DMS79 treated with DMSO at 0.1 percent for 48 hours (cell line): ENCODE measurements around the gene PDZD8.
"Not testable (repeated sequence)": the region's sequence is repeated elsewhere in the genome, so short reads cannot be mapped to it uniquely, and the experiment has no call there.

Source experiments
- DNase-seq: peaks from one replicate; lab custom pipeline; 2025; lab: John Stamatoyannopoulos, UW

PDZD8 gene

GRCh38 chr10:117294039-117294645, 81.1 kb downstream of the PDZD8 start:
- DNase-seq: no peak

- not testable (repeated sequence) for DNase-seq
These were observed 84.4 kb downstream of the PDZD8 start for GRCh38 chr10:117290872-117291271.

GRCh38 chr10:117284716-117285494, 90.3 kb downstream of the PDZD8 start:
- no peak for DNase-seq

GRCh38 chr10:117277675-117278074, 97.6 kb downstream of the PDZD8 start:
- DNase-seq: no peak

GRCh38 chr10:117275121-117275520, 100.1 kb downstream of the PDZD8 start:
- no peak for DNase-seq

GRCh38 chr10:117274509-117274908, 100.7 kb downstream of the PDZD8 start:
- DNase-seq: no peak

- DNase-seq: no peak
These were observed 101.3 kb downstream of the PDZD8 start for GRCh38 chr10:117273980-117274379.

- no peak for DNase-seq
These were observed 102.8 kb downstream of the PDZD8 start for GRCh38 chr10:117272195-117273076.

- DNase-seq: no peak
These were observed 103.8 kb downstream of the PDZD8 start for GRCh38 chr10:117271427-117271826.

- no peak for DNase-seq
These were observed 106.3 kb downstream of the PDZD8 start for GRCh38 chr10:117268907-117269306.

- no peak for DNase-seq
These were observed 107.0 kb downstream of the PDZD8 start for GRCh38 chr10:117268258-117268657.

- no peak for DNase-seq
These were observed 108.4 kb downstream of the PDZD8 start for GRCh38 chr10:117266812-117267211.

GRCh38 chr10:117266400-117266799, 108.8 kb downstream of the PDZD8 start:
- no peak for DNase-seq

- no peak for DNase-seq
These were observed 110.5 kb downstream of the PDZD8 start for GRCh38 chr10:117264782-117265181.

GRCh38 chr10:117262903-117263293, 112.3 kb downstream of the PDZD8 start:
- no peak for DNase-seq

- no peak for DNase-seq
These were observed 112.8 kb downstream of the PDZD8 start for GRCh38 chr10:117262291-117262902.

GRCh38 chr10:117261501-117261900, 113.7 kb downstream of the PDZD8 start:
- DNase-seq: no peak

- no peak for DNase-seq
These were observed 115.2 kb downstream of the PDZD8 start for GRCh38 chr10:117260084-117260483.

GRCh38 chr10:117259279-117259678, 116.0 kb downstream of the PDZD8 start:
- no peak for DNase-seq

GRCh38 chr10:117257721-117258120, 117.5 kb downstream of the PDZD8 start:
- no peak for DNase-seq

- DNase-seq: no peak
These were observed 118.3 kb downstream of the PDZD8 start for GRCh38 chr10:117256910-117257309.

- DNase-seq: no peak
These were observed 119.3 kb downstream of the PDZD8 start for GRCh38 chr10:117255835-117256460.
